Endodermal cell (in vitro differentiated cells): ENCODE measurements around the gene GPR171. TPM values are rescaled to one million over a fixed set of nuclear protein-coding genes. Genes with fewer than 3 reads are reported as not detected.

ENCODE experiments used
- DNase-seq: peaks from one replicate; pipeline ENCODE4 v3.0.0-alpha.2; 2017
- H3K27ac ChIP-seq: 2 replicates; pipeline ENCODE4 v1.5.1; 2013; ENCODE audit warnings: mild to moderate bottlenecking, low read depth, low read length, moderate library complexity
- H3K27me3 ChIP-seq: 2 replicates; pipeline ENCODE4 v1.6.1; 2013; ENCODE audit warnings: mild to moderate bottlenecking, low read length, moderate library complexity; ENCODE audit not compliant: insufficient read depth, control insufficient read depth, poor library complexity, severe bottlenecking
- H3K36me3 ChIP-seq: 2 replicates; pipeline ENCODE4 v1.7.0; 2013; ENCODE audit warnings: mild to moderate bottlenecking, low read length, moderate library complexity; ENCODE audit not compliant: control insufficient read depth, insufficient read depth
- H3K4me1 ChIP-seq: one replicate; pipeline ENCODE4 v1.7.0; 2013; ENCODE audit warnings: low read length; ENCODE audit not compliant: control insufficient read depth, insufficient read depth
- H3K4me3 ChIP-seq: 2 replicates; pipeline ENCODE4 v1.5.1; 2013; ENCODE audit warnings: mild to moderate bottlenecking, low read length, moderate library complexity
- H3K9ac ChIP-seq: 2 replicates; pipeline ENCODE4 v1.6.1; 2013; ENCODE audit warnings: mild to moderate bottlenecking, low read length, moderate library complexity; ENCODE audit not compliant: poor library complexity, severe bottlenecking; ENCODE audit errors: extremely low read depth
- H3K9me3 ChIP-seq: 2 replicates; pipeline ENCODE4 v1.6.1; 2013; ENCODE audit warnings: mild to moderate bottlenecking, low read length, moderate library complexity; ENCODE audit not compliant: control insufficient read depth
- H3K27ac Mint-ChIP-seq: 2 replicates; pipeline ENCODE4 v1.8.0; 2020; ENCODE audit warnings: mixed read lengths
- H3K27me3 Mint-ChIP-seq: 2 replicates; pipeline ENCODE4 v1.8.0; 2021; ENCODE audit warnings: mild to moderate bottlenecking, mixed read lengths; ENCODE audit not compliant: insufficient read depth
- H3K36me3 Mint-ChIP-seq: 2 replicates; pipeline ENCODE4 v1.8.0; 2020; ENCODE audit warnings: low read depth, mixed read lengths
- H3K4me1 Mint-ChIP-seq: 2 replicates; pipeline ENCODE4 v1.8.0; 2020; ENCODE audit warnings: mixed read lengths
- H3K4me3 Mint-ChIP-seq: 2 replicates; pipeline ENCODE4 v1.8.0; 2020; ENCODE audit warnings: mild to moderate bottlenecking, moderate library complexity, mixed read lengths
- H3K9me3 Mint-ChIP-seq: 2 replicates; pipeline ENCODE4 v1.8.0; 2020; ENCODE audit warnings: mild to moderate bottlenecking, mixed read lengths
- WGBS, 2 experiments: methylation state at CpG; one replicate each; pipeline versions ENCODE4 v1.1.5 to v1.1.7; 2013; ENCODE audit warnings: missing lambda C conversion rate in 2 of 2, mixed read lengths in 1 of 2; ENCODE audit not compliant: insufficient coverage in 1 of 2, insufficient read length in 1 of 2; 5-methylcytosine and 5-hydroxymethylcytosine counted together
- total RNA-seq, 2 donors: library from RNA; stranded (reverse); fragmentation: NEBNext Ultra II Directional in 1 of 2; extraction: Animal tissue kit (Norgen Biotek cat#: 25700) in 1 of 2; gene quantifications; 2 replicates in 1 of 2; 3 replicates in 1 of 2; pipeline ENCODE4 v1.2.1, GENCODE V29; 2021
- TF ChIP-seq, protein P1 (sequence below): fragments of 200-600 bp; sonication (generic); conservative IDR thresholded peaks from 2 replicates; pipeline ENCODE4 v1.5.0; 2021; ENCODE audit warnings: antibody characterized with exemption, mild to moderate bottlenecking

Gene GPR171
- total RNA-seq, 2 donors from 2014 or later = not detected

DNA sequence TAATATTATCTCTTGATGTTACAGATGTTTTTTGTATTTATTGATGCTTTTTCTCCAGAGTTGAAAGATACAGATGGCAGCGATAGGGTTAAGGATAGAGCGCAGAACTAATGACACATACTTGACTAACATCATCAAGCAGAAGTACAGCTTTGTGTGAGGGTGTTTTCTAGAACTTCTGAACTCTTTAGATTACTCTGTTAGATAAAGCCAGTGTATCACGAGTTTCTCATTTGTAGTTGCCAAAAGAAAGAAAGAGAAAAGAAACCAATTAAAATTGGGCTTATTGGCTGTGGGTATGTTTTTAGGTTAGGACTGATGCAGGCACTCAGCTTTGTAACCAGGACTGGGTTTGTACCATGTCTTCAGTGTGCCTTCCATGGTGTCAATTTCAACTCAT lies 6.6 kb upstream of the GPR171 start:
- H3K27ac Mint-ChIP-seq = no peak overlapping the region

GRCh38 chr3:151206201-151206600 lies 3.2 kb upstream of the GPR171 start:
- H3K4me1 Mint-ChIP-seq = peaks cover 5% of the 10 kb centered on the region

More for the DNA sequence above, 6.6 kb upstream of the GPR171 start:
- TF ChIP-seq, protein P1, sequence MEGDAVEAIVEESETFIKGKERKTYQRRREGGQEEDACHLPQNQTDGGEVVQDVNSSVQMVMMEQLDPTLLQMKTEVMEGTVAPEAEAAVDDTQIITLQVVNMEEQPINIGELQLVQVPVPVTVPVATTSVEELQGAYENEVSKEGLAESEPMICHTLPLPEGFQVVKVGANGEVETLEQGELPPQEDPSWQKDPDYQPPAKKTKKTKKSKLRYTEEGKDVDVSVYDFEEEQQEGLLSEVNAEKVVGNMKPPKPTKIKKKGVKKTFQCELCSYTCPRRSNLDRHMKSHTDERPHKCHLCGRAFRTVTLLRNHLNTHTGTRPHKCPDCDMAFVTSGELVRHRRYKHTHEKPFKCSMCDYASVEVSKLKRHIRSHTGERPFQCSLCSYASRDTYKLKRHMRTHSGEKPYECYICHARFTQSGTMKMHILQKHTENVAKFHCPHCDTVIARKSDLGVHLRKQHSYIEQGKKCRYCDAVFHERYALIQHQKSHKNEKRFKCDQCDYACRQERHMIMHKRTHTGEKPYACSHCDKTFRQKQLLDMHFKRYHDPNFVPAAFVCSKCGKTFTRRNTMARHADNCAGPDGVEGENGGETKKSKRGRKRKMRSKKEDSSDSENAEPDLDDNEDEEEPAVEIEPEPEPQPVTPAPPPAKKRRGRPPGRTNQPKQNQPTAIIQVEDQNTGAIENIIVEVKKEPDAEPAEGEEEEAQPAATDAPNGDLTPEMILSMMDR = no peak
- no peaks in the 10 kb centered on the region for H3K9me3 Mint-ChIP-seq
- Histone ChIP-seq H3K9me3 (no peaks in the 10 kb centered on the region), H3K27ac (no peak overlapping the region), H3K4me3 (no peak overlapping the region), H3K36me3 (no peaks in the 10 kb centered on the region), H3K4me1 (no peaks in the 10 kb centered on the region), H3K27me3 (no peaks in the 10 kb centered on the region), H3K9ac (no peak overlapping the region)
- no peaks in the 10 kb centered on the region for H3K27me3 Mint-ChIP-seq
- no peaks in the 10 kb centered on the region for H3K36me3 Mint-ChIP-seq
- WGBS, 2 experiments = 93 to 100% methylated on average over 1 of the region's 3 CpGs
- H3K4me1 Mint-ChIP-seq = peaks cover 5% of the 10 kb centered on the region
- DNase-seq = no peak
- no peak overlapping the region for H3K4me3 Mint-ChIP-seq

GRCh38 chr3:151205482-151205881 lies 2.5 kb upstream of the GPR171 start:
- no peaks in the 10 kb centered on the region for H3K9me3 Mint-ChIP-seq
- Histone ChIP-seq H3K4me1 (no peaks in the 10 kb centered on the region), H3K9me3 (no peaks in the 10 kb centered on the region), H3K36me3 (no peaks in the 10 kb centered on the region), H3K9ac (no peak overlapping the region), H3K27ac (no peak overlapping the region), H3K4me3 (no peak overlapping the region), H3K27me3 (no peaks in the 10 kb centered on the region)
- H3K4me3 Mint-ChIP-seq = no peak overlapping the region
- DNase-seq = no peak
- peaks cover under 1% of the 10 kb centered on the region for H3K4me1 Mint-ChIP-seq
- WGBS, 2 experiments = 90 to 100% methylated on average over 3 to 6 of the region's 6 CpGs
- TF ChIP-seq, protein P1 = no peak
- H3K36me3 Mint-ChIP-seq = no peaks in the 10 kb centered on the region
- no peaks in the 10 kb centered on the region for H3K27me3 Mint-ChIP-seq
- H3K27ac Mint-ChIP-seq = no peak overlapping the region

More at GRCh38 chr3:151206201-151206600, 3.2 kb upstream of the GPR171 start:
- no peaks in the 10 kb centered on the region for H3K36me3 Mint-ChIP-seq
- no peak for DNase-seq
- TF ChIP-seq, protein P1 = no peak
- H3K4me3 Mint-ChIP-seq = no peak overlapping the region
- Histone ChIP-seq H3K36me3 (no peaks in the 10 kb centered on the region), H3K9me3 (no peaks in the 10 kb centered on the region), H3K4me1 (no peaks in the 10 kb centered on the region), H3K9ac (no peak overlapping the region), H3K4me3 (no peak overlapping the region), H3K27ac (no peak overlapping the region), H3K27me3 (no peaks in the 10 kb centered on the region)
- H3K27me3 Mint-ChIP-seq = no peaks in the 10 kb centered on the region
- 93 to 100% methylated on average over 1 to 2 of the region's 3 CpGs for WGBS, 2 experiments
- no peaks in the 10 kb centered on the region for H3K9me3 Mint-ChIP-seq
- no peak overlapping the region for H3K27ac Mint-ChIP-seq
